IMR-90 (cell line): Measurements from ENCODE around the gene SLC49A4. TPM values are rescaled to one million over a fixed set of nuclear protein-coding genes. Genes with fewer than 3 reads are reported as not detected.
A peak's percentile ranks its signal among the peaks of the same experiment; 100 is the strongest.

Experiments used
- ATAC-seq: fragments of 200-7000 bp; cut with Tn5 transposase; 2 replicates; pipeline ENCODE4 v1.9.1; 2020; ENCODE audit warnings: low read depth, mild to moderate bottlenecking, moderate library complexity
- BruUV-seq: library from RNA; stranded (reverse); fragments of 400-500 nt; replicated peaks from 2 replicates; lab custom pipeline; 2021; lab: Mats Ljungman, UMichigan
- CTCF ChIA-PET: fragments of 300-600 bp; formaldehyde crosslinking; extraction: SDS; loops from one replicate; lab custom pipeline; 2021; ENCODE audit warnings: antibody characterized with exemption; lab: Yijun Ruan, JAX
- POLR2A ChIA-PET: fragments of 300-600 bp; sonication (Branson Sonifier 250); formaldehyde crosslinking; loops from one replicate; lab custom pipeline; 2022; ENCODE audit warnings: antibody characterized with exemption; ENCODE audit not compliant: unreplicated experiment; lab: Charles Lee
- DNase-seq: peaks from one replicate; pipeline ENCODE4 v3.0.0; 2013
- H2AFZ ChIP-seq: replicated peaks from 2 replicates; pipeline ENCODE3; 2013; ENCODE audit warnings: low read length, mild to moderate bottlenecking; ENCODE audit not compliant: poor library complexity
- H2AK5ac ChIP-seq: 2 replicates; pipeline ENCODE4 v1.6.1; 2013; ENCODE audit warnings: low read depth, low read length, inconsistent platforms
- H2AK9ac ChIP-seq: replicated peaks from 2 replicates; pipeline ENCODE3; 2013; ENCODE audit warnings: mild to moderate bottlenecking, low read depth, low read length, moderate library complexity; ENCODE audit not compliant: poor library complexity
- H2BK120ac ChIP-seq: 2 replicates; pipeline ENCODE4 v1.6.1; 2013; ENCODE audit warnings: low read depth, low read length, inconsistent platforms
- H2BK15ac ChIP-seq: 3 replicates; pipeline ENCODE4 v1.6.1; 2013; ENCODE audit warnings: low read depth, low read length, inconsistent platforms
- H2BK20ac ChIP-seq: 2 replicates; pipeline ENCODE4 v1.6.1; 2013; ENCODE audit warnings: low read depth, mild to moderate bottlenecking, inconsistent platforms, low read length, moderate library complexity
- H2BK5ac ChIP-seq: 2 replicates; pipeline ENCODE4 v1.6.1; 2013; ENCODE audit warnings: mild to moderate bottlenecking, low read depth, low read length, inconsistent platforms; ENCODE audit not compliant: poor library complexity, severe bottlenecking
- H3K14ac ChIP-seq: replicated peaks from 2 replicates; pipeline ENCODE4 v1.6.1; 2013; ENCODE audit warnings: low read depth, low read length, inconsistent platforms
- H3K18ac ChIP-seq: 2 replicates; pipeline ENCODE4 v1.6.1; 2013; ENCODE audit warnings: low read depth, low read length, control low read depth
- H3K23ac ChIP-seq: 2 replicates; pipeline ENCODE4 v1.6.1; 2013; ENCODE audit warnings: low read depth, low read length, inconsistent platforms
- H3K27ac ChIP-seq: 2 replicates; pipeline ENCODE4 v1.5.1; 2013; ENCODE audit warnings: mild to moderate bottlenecking, control low read depth, low read length; ENCODE audit not compliant: insufficient read depth
- H3K27me3 ChIP-seq: 2 replicates; pipeline ENCODE4 v1.6.1; 2013; ENCODE audit warnings: low read length; ENCODE audit not compliant: control insufficient read depth, insufficient read depth
- H3K36me3 ChIP-seq: 2 replicates; pipeline ENCODE4 v1.6.1; 2013; ENCODE audit warnings: low read length, mixed read lengths; ENCODE audit not compliant: control insufficient read depth, insufficient read depth
- H3K4ac ChIP-seq: 2 replicates; pipeline ENCODE4 v1.6.1; 2013; ENCODE audit warnings: low read depth, low read length, inconsistent platforms
- H3K4me1 ChIP-seq: 2 replicates; pipeline ENCODE4 v1.6.1; 2013; ENCODE audit warnings: low read length, mixed read lengths; ENCODE audit not compliant: control insufficient read depth, insufficient read depth
- H3K4me2 ChIP-seq: 2 replicates; pipeline ENCODE4 v1.6.1; 2013; ENCODE audit warnings: low read depth, mild to moderate bottlenecking, control low read depth, low read length, moderate library complexity
- H3K4me3 ChIP-seq: 2 replicates; pipeline ENCODE4 v1.5.1; 2013; ENCODE audit warnings: low read depth, mild to moderate bottlenecking, control low read depth, low read length, moderate library complexity; ENCODE audit not compliant: insufficient read depth
- H3K56ac ChIP-seq: 2 replicates; pipeline ENCODE4 v1.6.1; 2013; ENCODE audit warnings: low read length, inconsistent platforms; ENCODE audit not compliant: insufficient read depth; ENCODE audit errors: extremely low read depth
- H3K79me1 ChIP-seq, 2 experiments: 2 replicates each; pipeline ENCODE4 v1.6.1; 2013; ENCODE audit warnings: low read length in 2 of 2, inconsistent platforms in 1 of 2, low read depth in 1 of 2
- H3K9ac ChIP-seq: 2 replicates; pipeline ENCODE4 v1.6.1; 2013; ENCODE audit warnings: low read depth, low read length, control low read depth
- H3K9me1 ChIP-seq: 2 replicates; pipeline ENCODE4 v1.6.1; 2013; ENCODE audit warnings: low read length, inconsistent platforms; ENCODE audit not compliant: insufficient read depth
- H3K9me3 ChIP-seq: 2 replicates; pipeline ENCODE4 v1.6.1; 2013; ENCODE audit warnings: low read length; ENCODE audit not compliant: control insufficient read depth, insufficient read depth
- H4K20me1 ChIP-seq: 2 replicates; pipeline ENCODE4 v1.6.1; 2013; ENCODE audit warnings: low read length, inconsistent platforms; ENCODE audit not compliant: insufficient read depth
- H4K5ac ChIP-seq: 2 replicates; pipeline ENCODE4 v1.6.1; 2013; ENCODE audit warnings: mild to moderate bottlenecking, low read depth, low read length, control low read depth
- H4K8ac ChIP-seq, 2 experiments: 2 replicates each; pipeline ENCODE4 v1.6.1; 2013; ENCODE audit warnings: low read depth in 2 of 2, low read length in 2 of 2, control low read depth in 1 of 2, inconsistent platforms in 1 of 2
- H4K91ac ChIP-seq: 2 replicates; pipeline ENCODE4 v1.6.1; 2013; ENCODE audit warnings: low read depth, low read length, inconsistent platforms; ENCODE audit not compliant: insufficient read depth
- BHLHE40 ChIP-seq: fragments of 150-350 bp; IDR thresholded peaks from 2 replicates; pipeline ENCODE4 v1.6.1; 2016; ENCODE audit warnings: mild to moderate bottlenecking, low read depth, low read length
- RCOR1 ChIP-seq: IDR thresholded peaks from 2 replicates; pipeline ENCODE4 v1.6.1; 2012; ENCODE audit warnings: mild to moderate bottlenecking, low read length, improper control_type of control experiment; ENCODE audit not compliant: insufficient replicate concordance
- WGBS, 2 experiments: methylation state at CpG; one replicate each; pipeline versions ENCODE4 v1.1.5 to v1.1.7; 2013; ENCODE audit warnings: missing lambda C conversion rate in 2 of 2; ENCODE audit not compliant: insufficient read length in 1 of 2; ENCODE audit errors: extremely low coverage in 2 of 2; 5-methylcytosine and 5-hydroxymethylcytosine counted together
- dilution Hi-C: fragments of 300-500 bp; cut with HindIII; formaldehyde crosslinking; loops from one replicate; pipeline ENCODE4 v1.14.3; 2018; ENCODE audit warnings: low sequenced_read_pairs; ENCODE audit not compliant: unreplicated experiment
- in situ Hi-C: fragments of 300-500 bp; cut with MboI; formaldehyde crosslinking; loops from 3 replicates; pipeline ENCODE4 v1.14.3; 2019; ENCODE audit warnings: low sequenced_read_pairs, inconsistent platforms, mixed read lengths
- intact Hi-C: fragments of 100-400 bp; cut with micrococcal nuclease; formaldehyde crosslinking; loops from 2 replicates; pipeline ENCODE4 v1.10.0; 2022
- polyA plus RNA-seq, 3 experiments: library from polyadenylated mRNA; depleted of rRNA; stranded (reverse); fragments of >200 nt; gene quantifications; 2 replicates each; pipeline ENCODE4 v1.2.3, GENCODE V29; 2012; ENCODE audit warnings: low replicate concordance in 1 of 3
- total RNA-seq: library from RNA; depleted of rRNA; stranded (reverse); fragments of >200 nt; gene quantifications from 2 replicates; pipeline ENCODE4 v1.2.3, GENCODE V29; 2012

The SLC49A4 gene
- total and polyA plus RNA-seq, 2 of the 4 experiments (the other 2 are of a cell fraction) = 6.5 to 6.8 TPM

DNA sequence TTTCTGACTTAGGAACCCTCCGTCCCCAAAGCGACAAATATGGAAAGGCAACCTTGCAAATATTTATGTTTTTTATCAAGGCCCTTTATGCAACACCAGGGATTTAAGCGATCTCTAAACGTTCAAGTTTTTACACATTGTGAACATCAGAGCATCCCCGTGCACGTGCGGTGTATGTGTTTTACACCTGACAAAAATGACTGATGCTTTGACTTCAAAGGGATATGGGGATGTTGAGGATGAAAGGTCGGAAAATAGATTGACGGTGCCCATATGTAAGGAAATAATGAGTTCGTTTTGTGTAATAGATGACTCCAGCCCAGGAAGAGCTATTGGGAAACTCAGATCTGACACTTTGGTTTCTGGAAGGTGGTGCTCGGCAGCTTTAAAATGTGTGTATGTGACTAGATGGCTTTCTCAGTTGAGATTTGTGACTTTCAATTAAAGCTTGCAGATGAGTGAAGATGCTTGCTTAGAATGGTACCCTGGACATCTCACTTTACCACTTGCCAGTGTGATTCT, 866 bp downstream of the SLC49A4 start:
- in situ Hi-C loops = no loop called here
- 24% methylated on average over 5 of the region's 11 CpGs; no CpG with 5 or more reads in 1 of the 2 experiments for WGBS, 2 experiments
- POLR2A ChIA-PET = no interaction called here

More for the DNA sequence above, 866 bp downstream of the SLC49A4 start:
- Histone ChIP-seq H3K79me1 (peaks cover under 1 to 42% of the 10 kb centered on the region in 2 experiments; a peak in 3 of 4 replicates), H2AK9ac (peak overlapping the region; percentile 48), H2AK5ac (0 out of 2 replicates have a peak overlapping the region, but pooled peaks have one; percentile 15), H3K4ac (peak overlapping the region; percentile 46), H4K5ac (no peak overlapping the region; the same call in 1 of the 2 replicates), H3K56ac (peak overlapping the region; percentile 75; the same call in 1 of the 2 replicates), H3K9me3 (no peaks in the 10 kb centered on the region), H3K27ac (peak overlapping the region; percentile 79), H3K14ac (peak overlapping the region; percentile 74; the same call in 1 of the 2 replicates), H4K91ac (no peak overlapping the region), H2BK15ac (no peak overlapping the region), H3K18ac (no peak overlapping the region; the same call in 1 of the 2 replicates), H3K9me1 (no peaks in the 10 kb centered on the region), H4K8ac (peak overlapping the region; percentile 6 to 70; a peak in 2 of 4 replicates), H2AFZ (peak overlapping the region; percentile 99), H3K4me2 (peak overlapping the region; percentile 93), H3K27me3 (no peaks in the 10 kb centered on the region), H3K4me3 (peak overlapping the region; percentile 69), H3K4me1 (no peaks in the 10 kb centered on the region; the same call in 1 of the 2 replicates), H2BK5ac (no peak overlapping the region), H2BK20ac (no peak overlapping the region), H2BK120ac (no peak overlapping the region), H3K36me3 (no peaks in the 10 kb centered on the region), H3K23ac (peak overlapping the region; percentile 84), H3K9ac (peak overlapping the region; percentile 95), H4K20me1 (peaks cover 3% of the 10 kb centered on the region; the same call in 1 of the 2 replicates)
- ATAC-seq = no peak
- peak; percentile 2 for DNase-seq
- CTCF ChIA-PET = no interaction called here
- intact Hi-C loops = loop anchor here (2.0 to 10.0 kb wide), 2 partner anchors 111 to 233 kb away; partner anchors contain the start of gene PARP14
- no TSS peak for BruUV-seq
- TF ChIP-seq BHLHE40 (peak; percentile 72), RCOR1 (no peak)
- dilution Hi-C loops = no loop called here
